Ammon's horn (tissue), 1 donor: ENCODE data around the gene LHFPL5.

Experiments used
- DNase-seq: peaks from one replicate; pipeline ENCODE4 v3.0.0-alpha.2; 2016; ENCODE audit warnings: low spot score

Gene LHFPL5

DNA sequence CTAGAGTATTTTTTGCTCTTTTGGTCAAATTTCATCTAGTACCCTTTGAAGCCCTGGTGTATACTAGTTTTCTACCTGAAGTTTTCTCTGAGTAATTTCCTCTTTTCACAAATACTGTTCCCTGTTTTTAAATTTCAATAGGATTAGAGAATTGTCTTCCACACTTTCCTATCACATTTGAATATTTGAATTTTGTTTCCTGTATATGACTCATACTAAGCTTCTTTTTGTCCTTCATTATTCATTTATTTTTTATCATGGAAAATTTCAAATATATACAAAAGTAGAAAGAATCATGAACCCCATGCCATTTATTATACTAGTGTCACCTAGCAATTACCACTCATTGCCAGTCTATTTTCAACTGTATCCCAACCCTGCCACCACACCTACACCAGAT, 52.7 kb downstream of the LHFPL5 start:
- DNase-seq = no peak

DNA sequence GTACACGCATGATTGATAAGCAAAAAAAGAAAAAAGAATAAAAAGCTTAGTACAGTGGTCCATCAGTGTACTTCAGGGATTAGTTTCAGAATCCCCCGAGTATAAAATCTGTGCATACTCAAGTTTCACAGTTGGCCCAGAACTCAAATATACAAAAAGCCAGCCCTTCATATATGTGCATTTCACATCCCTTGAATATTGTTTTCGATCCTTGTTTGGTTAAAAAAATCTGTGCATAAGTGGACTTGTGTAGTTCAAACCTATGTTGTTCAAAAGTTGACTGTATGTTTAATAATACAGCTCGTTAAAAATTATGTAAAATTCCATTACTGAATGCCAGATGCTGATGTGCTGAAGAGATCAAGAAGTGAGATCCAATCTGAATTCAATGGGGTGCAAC, 54.2 kb downstream of the LHFPL5 start:
- no peak for DNase-seq
